Neuron (in vitro differentiated cells): ENCODE data around the gene CHEK1.
"Not testable (repeated sequence)": the region's sequence is repeated elsewhere in the genome, so short reads cannot be mapped to it uniquely, and the experiment has no call there.

Source experiments
- H2AFZ ChIP-seq: one replicate; pipeline ENCODE4 v1.6.1; 2013; ENCODE audit warnings: low read depth, mild to moderate bottlenecking, inconsistent platforms, low read length, moderate library complexity
- H3K27me3 ChIP-seq: one replicate; pipeline ENCODE4 v1.6.1; 2013; ENCODE audit warnings: low read length; ENCODE audit not compliant: insufficient read depth
- H3K36me3 ChIP-seq: one replicate; pipeline ENCODE4 v1.6.1; 2013; ENCODE audit warnings: low read length; ENCODE audit not compliant: insufficient read depth
- H3K4me1 ChIP-seq: one replicate; pipeline ENCODE4 v1.6.1; 2013; ENCODE audit warnings: low read length; ENCODE audit not compliant: insufficient read depth
- H3K4me3 ChIP-seq: 2 replicates; pipeline ENCODE4 v1.5.1; 2013; ENCODE audit warnings: mild to moderate bottlenecking, low read length, moderate library complexity
- H3K9me3 ChIP-seq: one replicate; pipeline ENCODE4 v1.6.1; 2013; ENCODE audit warnings: low read length

Gene CHEK1

GRCh38 chr11:125688632-125689031 is 63.7 kb downstream of the CHEK1 start:
- Histone ChIP-seq H3K9me3 (no peaks in the 10 kb centered on the region), H3K36me3 (no peaks in the 10 kb centered on the region), H3K27me3 (no peaks in the 10 kb centered on the region), H3K4me1 (no peaks in the 10 kb centered on the region), H2AFZ (no peak overlapping the region), H3K4me3 (no peak overlapping the region)

- no peak overlapping the region for H3K4me3 ChIP-seq
- H3K36me3 ChIP-seq, result no peaks in the 10 kb centered on the region
- no peaks in the 10 kb centered on the region for H3K4me1 ChIP-seq
- H3K9me3 ChIP-seq, result no peaks in the 10 kb centered on the region
- no peak overlapping the region for H2AFZ ChIP-seq
- no peaks in the 10 kb centered on the region for H3K27me3 ChIP-seq
These were observed 64.4 kb downstream of the CHEK1 start for GRCh38 chr11:125689274-125689859.

GRCh38 chr11:125690006-125690405 is 65.0 kb downstream of the CHEK1 start:
- Histone ChIP-seq H2AFZ (no peak overlapping the region), H3K4me1 (no peaks in the 10 kb centered on the region), H3K36me3 (no peaks in the 10 kb centered on the region), H3K9me3 (peaks cover 1% of the 10 kb centered on the region), H3K27me3 (no peaks in the 10 kb centered on the region), H3K4me3 (no peak overlapping the region)

GRCh38 chr11:125692887-125693286 is 67.9 kb downstream of the CHEK1 start:
- Histone ChIP-seq H3K27me3 (no peaks in the 10 kb centered on the region), H3K4me3 (no peak overlapping the region), H3K9me3 (peaks cover 2% of the 10 kb centered on the region), H2AFZ (no peak overlapping the region), H3K36me3 (no peaks in the 10 kb centered on the region), H3K4me1 (no peaks in the 10 kb centered on the region)

GRCh38 chr11:125694951-125695350 is 70.0 kb downstream of the CHEK1 start:
- Histone ChIP-seq H3K36me3 (no peaks in the 10 kb centered on the region), H2AFZ (no peak overlapping the region), H3K9me3 (peaks cover 2% of the 10 kb centered on the region), H3K4me1 (no peaks in the 10 kb centered on the region), H3K27me3 (no peaks in the 10 kb centered on the region), H3K4me3 (no peak overlapping the region)

GRCh38 chr11:125701018-125701610 is 76.2 kb downstream of the CHEK1 start:
- Histone ChIP-seq H2AFZ (no peak overlapping the region), H3K36me3 (no peaks in the 10 kb centered on the region), H3K27me3 (no peaks in the 10 kb centered on the region), H3K4me1 (peaks cover 4% of the 10 kb centered on the region), H3K9me3 (no peaks in the 10 kb centered on the region), H3K4me3 (no peak overlapping the region)

- no peak overlapping the region for H3K4me3 ChIP-seq
- H3K27me3 ChIP-seq, result no peaks in the 10 kb centered on the region
- H2AFZ ChIP-seq, result no peak overlapping the region
- H3K9me3 ChIP-seq, result no peaks in the 10 kb centered on the region
- no peaks in the 10 kb centered on the region for H3K36me3 ChIP-seq
- H3K4me1 ChIP-seq, result peaks cover 4% of the 10 kb centered on the region
These were observed 77.1 kb downstream of the CHEK1 start for GRCh38 chr11:125701858-125702621.

- not testable (repeated sequence) for H3K4me3 ChIP-seq, H3K27me3 ChIP-seq, H3K36me3 ChIP-seq, H3K4me1 ChIP-seq, H2AFZ ChIP-seq, H3K9me3 ChIP-seq
These were observed 79.7 kb downstream of the CHEK1 start for GRCh38 chr11:125704686-125705085.

GRCh38 chr11:125720781-125721180 is 95.8 kb downstream of the CHEK1 start:
- Histone ChIP-seq H3K9me3 (no peaks in the 10 kb centered on the region), H3K27me3 (peaks cover 5% of the 10 kb centered on the region), H3K36me3 (no peaks in the 10 kb centered on the region), H3K4me3 (no peak overlapping the region), H3K4me1 (no peaks in the 10 kb centered on the region), H2AFZ (no peak overlapping the region)

GRCh38 chr11:125724125-125724524 is 99.2 kb downstream of the CHEK1 start:
- Histone ChIP-seq H3K4me3 (no peak overlapping the region), H3K27me3 (peaks cover 5% of the 10 kb centered on the region), H3K4me1 (no peaks in the 10 kb centered on the region), H3K36me3 (no peaks in the 10 kb centered on the region), H2AFZ (no peak overlapping the region), H3K9me3 (no peaks in the 10 kb centered on the region)
